K562 (cell line): ENCODE results near the gene MON1A. TPM values are rescaled to one million over a fixed set of nuclear protein-coding genes. Genes with fewer than 3 reads are reported as not detected.

Source experiments
- BCL6 ChIP-seq: fragments of 250-450 bp; sonication (Bioruptor Pico); IDR thresholded peaks from 2 replicates; pipeline ENCODE4 v1.4.0; 2020
- CREB5 ChIP-seq: fragments of 250-450 bp; sonication (Bioruptor Pico); IDR thresholded peaks from 2 replicates; pipeline ENCODE4 v1.5.0; 2020; ENCODE audit warnings: mild to moderate bottlenecking
- FOXA3 ChIP-seq, 2 experiments: fragments of 450-650 bp in 1 of 2; sonication (generic) in 1 of 2; formaldehyde crosslinking; IDR thresholded peaks in 1 of 2; conservative IDR thresholded peaks in 1 of 2; 2 replicates each; pipeline versions ENCODE4 v1.4.0 to v1.8.0; 2020 to 2022; ENCODE audit warnings: mild to moderate bottlenecking in 2 of 2, missing genetic modification reagents in 1 of 2
- GTF2F1 ChIP-seq: IDR thresholded peaks from 2 replicates; pipeline ENCODE4 v1.6.1; 2011; ENCODE audit warnings: low read depth, low read length, improper control_type of control experiment
- HNRNPLL ChIP-seq: fragments of 200-400 bp; formaldehyde crosslinking; IDR thresholded peaks from 2 replicates; pipeline ENCODE4 v1.6.1; 2017; ENCODE audit warnings: low read length, low read depth, mild to moderate bottlenecking; ENCODE audit not compliant: poor library complexity, severe bottlenecking
- IFI16 ChIP-seq: fragments of 250-450 bp; sonication (Bioruptor Pico); IDR thresholded peaks from 2 replicates; pipeline ENCODE4 v2.1.2; 2022; ENCODE audit warnings: mild to moderate bottlenecking, inconsistent platforms
- MEIS2 ChIP-seq: fragments of 450-650 bp; IDR thresholded peaks from 2 replicates; pipeline ENCODE4 v1.6.1; 2014; ENCODE audit warnings: mild to moderate bottlenecking; ENCODE audit not compliant: partially characterized antibody
- MXI1 ChIP-seq: IDR thresholded peaks from 2 replicates; pipeline ENCODE4 v1.6.1; 2011; ENCODE audit warnings: low read depth, mild to moderate bottlenecking, improper control_type of control experiment, low read length
- NCOA1 ChIP-seq: fragments of 450-650 bp; IDR thresholded peaks from 2 replicates; pipeline ENCODE4 v1.6.1; 2016; ENCODE audit warnings: low read depth
- POLR2AphosphoS2 ChIP-seq: IDR thresholded peaks from 2 replicates; pipeline ENCODE4 v1.6.1; 2012; ENCODE audit warnings: low read length, improper control_type of control experiment
- PPARD ChIP-seq: fragments of 250-450 bp; sonication (Bioruptor Pico); IDR thresholded peaks from 2 replicates; pipeline ENCODE4 v1.8.0; 2022; ENCODE audit warnings: inconsistent platforms, mild to moderate bottlenecking, moderate library complexity
- SMARCE1 ChIP-seq: fragments of 450-650 bp; IDR thresholded peaks from 2 replicates; pipeline ENCODE4 v1.7.1; 2016; ENCODE audit warnings: mild to moderate bottlenecking
- SREBF1 ChIP-seq: fragments of 150-350 bp; IDR thresholded peaks from 2 replicates; pipeline ENCODE4 v1.6.1; 2014; ENCODE audit warnings: antibody characterized with exemption, low read depth, low read length, borderline replicate concordance
- TEAD2 ChIP-seq: fragments of 450-650 bp; IDR thresholded peaks from 2 replicates; pipeline ENCODE4 v1.6.1; 2016; ENCODE audit warnings: missing genetic modification characterization, control low read depth, missing compliant biosample characterization
- TFAP4 ChIP-seq: sonication (generic); formaldehyde crosslinking; IDR thresholded peaks from 2 replicates; pipeline ENCODE4 v1.8.0; 2022; ENCODE audit warnings: missing genetic modification reagents, mild to moderate bottlenecking, moderate library complexity, borderline replicate concordance
- ZBTB49 ChIP-seq: sonication (generic); formaldehyde crosslinking; IDR thresholded peaks from 2 replicates; pipeline ENCODE4 v1.8.0; 2022; ENCODE audit warnings: missing genetic modification reagents, mild to moderate bottlenecking, borderline replicate concordance
- ZBTB7A ChIP-seq: IDR thresholded peaks from 2 replicates; pipeline ENCODE4 v1.6.1; 2011; ENCODE audit warnings: low read depth, mild to moderate bottlenecking, low read length, moderate library complexity, borderline replicate concordance; ENCODE audit not compliant: control insufficient read depth
- polyA plus RNA-seq, 8 experiments: library from polyadenylated mRNA; depleted of rRNA in 4 of 8; stranded (reverse) in 5 of 8; unstranded in 3 of 8; fragments of >200 nt; fragmentation: Nextera tagmentation in 2 of 8; fragmentation: Illumina TruSeq in 1 of 8; extraction: Ambion mirVana in 2 of 8; extraction: Trizol in 1 of 8; gene quantifications; 2 replicates each; pipeline versions ENCODE4 v1.2.1 to v1.2.3, GENCODE V29; 2011 to 2014; ENCODE audit warnings: inconsistent platforms in 1 of 8, missing spikeins in 1 of 8
- total RNA-seq, 7 experiments: library from RNA; depleted of rRNA in 6 of 7; stranded (reverse); fragments of >200 nt in 6 of 7; fragmentation: Illumina TruSeq in 2 of 7; extraction: Trizol in 2 of 7; gene quantifications; 2 replicates each; pipeline versions ENCODE4 v1.2.1 to v1.2.3, GENCODE V29; 2011 to 2021; ENCODE audit warnings: low replicate concordance in 1 of 7
- TF ChIP-seq, protein P1 (sequence below): sonication (generic); formaldehyde crosslinking; IDR thresholded peaks from 2 replicates; pipeline ENCODE4 v1.8.0; 2023; ENCODE audit warnings: mild to moderate bottlenecking, missing genetic modification reagents

The MON1A gene
- total and polyA plus RNA-seq, 9 of the 15 experiments (the other 6 are each of a cell fraction or from before 2014, with no cell fraction given), result 1.1 to 13.8 (median 6.8) TPM

DNA sequence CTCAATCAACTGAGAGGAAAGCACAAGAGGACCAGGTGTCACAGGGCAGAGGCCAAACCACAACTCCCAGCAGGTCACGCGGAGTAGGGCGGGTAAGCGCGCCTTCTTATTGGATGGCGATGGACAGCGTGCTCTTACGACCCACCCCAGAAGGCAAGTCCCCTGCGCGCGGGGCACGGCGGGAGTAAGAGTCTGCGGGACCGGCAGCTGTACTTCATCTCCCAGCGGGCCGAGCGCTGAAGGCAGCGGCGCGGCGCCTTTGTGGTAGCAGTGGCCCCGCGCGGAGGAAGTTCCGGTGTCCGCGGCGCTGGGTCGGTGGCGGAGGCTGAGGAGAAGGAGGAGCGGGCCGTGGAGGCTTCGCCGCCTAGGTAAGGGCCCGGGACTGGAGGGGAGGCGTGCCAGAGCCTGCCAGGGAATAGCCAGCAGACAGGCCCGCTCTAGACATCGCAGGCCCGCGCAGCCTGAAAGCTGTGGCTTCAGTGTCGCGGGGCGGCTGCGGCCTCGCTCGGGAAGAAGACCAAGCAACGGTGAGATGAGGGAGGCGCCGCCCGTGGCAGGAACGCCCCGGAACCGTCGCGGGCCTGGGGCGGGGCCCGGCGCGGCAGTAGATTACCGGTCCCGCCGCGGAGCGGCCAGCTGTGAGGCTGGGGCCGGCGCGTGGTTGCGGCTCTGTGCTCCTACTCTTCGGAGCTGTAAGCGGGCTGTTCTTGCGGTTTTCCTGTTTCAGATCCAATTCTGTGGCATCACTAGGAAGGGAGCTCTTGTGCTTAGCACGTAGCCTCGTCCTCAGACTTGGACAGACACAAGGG, 10.5 kb upstream of the MON1A start, which contains the start of gene RBM6 (continued):
- TF ChIP-seq FOXA3 (CRISPR knock-in tag; conservative IDR thresholded peaks at IDR 0.05 in 1 of 2, IDR thresholded peaks at IDR 0.05 in 1 of 2) (no peak), IFI16 (no peak), MXI1 (peak; percentile 76; the same call in 1 of the 2 replicates), NCOA1 (peak; percentile 50; the same call in 1 of the 2 replicates), PPARD (CRISPR knock-in tag) (no peak), ZBTB49 (CRISPR knock-in tag) (no peak), TFAP4 (peak; percentile 97), CREB5 (CRISPR knock-in tag) (no peak), SREBF1 (peak; percentile 30; the same call in 1 of the 2 replicates), ZBTB7A (no peak), SMARCE1 (no peak), TEAD2 (tag) (no peak), HNRNPLL (peak; percentile 72), BCL6 (no peak), GTF2F1 (peak; percentile 33; the same call in 1 of the 2 replicates), POLR2AphosphoS2 (no peak), MEIS2 (peak; percentile 5)
- TF ChIP-seq, protein P1, sequence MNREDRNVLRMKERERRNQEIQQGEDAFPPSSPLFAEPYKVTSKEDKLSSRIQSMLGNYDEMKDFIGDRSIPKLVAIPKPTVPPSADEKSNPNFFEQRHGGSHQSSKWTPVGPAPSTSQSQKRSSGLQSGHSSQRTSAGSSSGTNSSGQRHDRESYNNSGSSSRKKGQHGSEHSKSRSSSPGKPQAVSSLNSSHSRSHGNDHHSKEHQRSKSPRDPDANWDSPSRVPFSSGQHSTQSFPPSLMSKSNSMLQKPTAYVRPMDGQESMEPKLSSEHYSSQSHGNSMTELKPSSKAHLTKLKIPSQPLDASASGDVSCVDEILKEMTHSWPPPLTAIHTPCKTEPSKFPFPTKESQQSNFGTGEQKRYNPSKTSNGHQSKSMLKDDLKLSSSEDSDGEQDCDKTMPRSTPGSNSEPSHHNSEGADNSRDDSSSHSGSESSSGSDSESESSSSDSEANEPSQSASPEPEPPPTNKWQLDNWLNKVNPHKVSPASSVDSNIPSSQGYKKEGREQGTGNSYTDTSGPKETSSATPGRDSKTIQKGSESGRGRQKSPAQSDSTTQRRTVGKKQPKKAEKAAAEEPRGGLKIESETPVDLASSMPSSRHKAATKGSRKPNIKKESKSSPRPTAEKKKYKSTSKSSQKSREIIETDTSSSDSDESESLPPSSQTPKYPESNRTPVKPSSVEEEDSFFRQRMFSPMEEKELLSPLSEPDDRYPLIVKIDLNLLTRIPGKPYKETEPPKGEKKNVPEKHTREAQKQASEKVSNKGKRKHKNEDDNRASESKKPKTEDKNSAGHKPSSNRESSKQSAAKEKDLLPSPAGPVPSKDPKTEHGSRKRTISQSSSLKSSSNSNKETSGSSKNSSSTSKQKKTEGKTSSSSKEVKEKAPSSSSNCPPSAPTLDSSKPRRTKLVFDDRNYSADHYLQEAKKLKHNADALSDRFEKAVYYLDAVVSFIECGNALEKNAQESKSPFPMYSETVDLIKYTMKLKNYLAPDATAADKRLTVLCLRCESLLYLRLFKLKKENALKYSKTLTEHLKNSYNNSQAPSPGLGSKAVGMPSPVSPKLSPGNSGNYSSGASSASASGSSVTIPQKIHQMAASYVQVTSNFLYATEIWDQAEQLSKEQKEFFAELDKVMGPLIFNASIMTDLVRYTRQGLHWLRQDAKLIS (CRISPR knock-in tag), result peak; percentile 85
